ENCODE data around the gene MGAT5. TPM values are rescaled to one million over a fixed set of nuclear protein-coding genes. Genes with fewer than 3 reads are reported as not detected.

Gene MGAT5
- total RNA-seq, 1 experiment from 2014 or later: 52.4 TPM

DNA sequence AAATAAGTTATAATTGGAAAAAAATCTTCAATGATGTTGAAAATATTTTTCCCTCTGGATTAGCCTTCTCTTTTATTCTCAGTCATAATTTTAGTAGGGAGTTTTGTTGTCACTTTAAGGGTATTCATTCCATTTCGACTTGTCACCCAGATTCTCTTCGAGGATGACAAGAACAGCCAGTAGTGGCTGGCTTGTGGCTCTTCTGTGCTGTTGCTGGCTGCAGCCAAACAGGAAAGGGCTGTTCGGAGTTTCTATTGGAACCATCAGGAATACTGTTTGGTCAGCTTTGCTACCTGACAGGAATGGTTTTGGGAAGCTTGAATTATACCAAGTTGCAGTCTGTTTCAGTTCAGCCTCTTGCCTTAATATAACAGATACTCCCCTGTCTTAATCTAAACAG is 41.6 kb downstream of the MGAT5 start (continued):
- TF ChIP-seq PRDM15 (CRISPR knock-in tag; IDR thresholded peaks at IDR 0.05) (no peak), TCF7 (CRISPR knock-in tag; IDR thresholded peaks at IDR 0.05; ENCODE audit: low read depth) (no peak), MLX (CRISPR knock-in tag; IDR thresholded peaks at IDR 0.05) (no peak), ELF4 (CRISPR knock-in tag; IDR thresholded peaks at IDR 0.05; ENCODE audit: low read depth) (no peak), ZNF396 (CRISPR knock-in tag; IDR thresholded peaks at IDR 0.05; ENCODE audit: borderline replicate concordance) (no peak), EMX1 (CRISPR knock-in tag; IDR thresholded peaks at IDR 0.05) (no peak), SP1 (CRISPR knock-in tag; conservative IDR thresholded peaks at IDR 0.05) (no peak), ZNF416 (CRISPR knock-in tag; IDR thresholded peaks at IDR 0.05) (no peak), ZBTB21 (CRISPR knock-in tag; IDR thresholded peaks at IDR 0.05; ENCODE audit: borderline replicate concordance) (no peak), CREB1 (CRISPR knock-in tag; IDR thresholded peaks at IDR 0.05) (no peak)
- TF ChIP-seq, protein P1, sequence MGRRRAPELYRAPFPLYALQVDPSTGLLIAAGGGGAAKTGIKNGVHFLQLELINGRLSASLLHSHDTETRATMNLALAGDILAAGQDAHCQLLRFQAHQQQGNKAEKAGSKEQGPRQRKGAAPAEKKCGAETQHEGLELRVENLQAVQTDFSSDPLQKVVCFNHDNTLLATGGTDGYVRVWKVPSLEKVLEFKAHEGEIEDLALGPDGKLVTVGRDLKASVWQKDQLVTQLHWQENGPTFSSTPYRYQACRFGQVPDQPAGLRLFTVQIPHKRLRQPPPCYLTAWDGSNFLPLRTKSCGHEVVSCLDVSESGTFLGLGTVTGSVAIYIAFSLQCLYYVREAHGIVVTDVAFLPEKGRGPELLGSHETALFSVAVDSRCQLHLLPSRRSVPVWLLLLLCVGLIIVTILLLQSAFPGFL (CRISPR knock-in tag; IDR thresholded peaks at IDR 0.05; ENCODE audit: borderline replicate concordance): no peak
- TF ChIP-seq, protein P2, sequence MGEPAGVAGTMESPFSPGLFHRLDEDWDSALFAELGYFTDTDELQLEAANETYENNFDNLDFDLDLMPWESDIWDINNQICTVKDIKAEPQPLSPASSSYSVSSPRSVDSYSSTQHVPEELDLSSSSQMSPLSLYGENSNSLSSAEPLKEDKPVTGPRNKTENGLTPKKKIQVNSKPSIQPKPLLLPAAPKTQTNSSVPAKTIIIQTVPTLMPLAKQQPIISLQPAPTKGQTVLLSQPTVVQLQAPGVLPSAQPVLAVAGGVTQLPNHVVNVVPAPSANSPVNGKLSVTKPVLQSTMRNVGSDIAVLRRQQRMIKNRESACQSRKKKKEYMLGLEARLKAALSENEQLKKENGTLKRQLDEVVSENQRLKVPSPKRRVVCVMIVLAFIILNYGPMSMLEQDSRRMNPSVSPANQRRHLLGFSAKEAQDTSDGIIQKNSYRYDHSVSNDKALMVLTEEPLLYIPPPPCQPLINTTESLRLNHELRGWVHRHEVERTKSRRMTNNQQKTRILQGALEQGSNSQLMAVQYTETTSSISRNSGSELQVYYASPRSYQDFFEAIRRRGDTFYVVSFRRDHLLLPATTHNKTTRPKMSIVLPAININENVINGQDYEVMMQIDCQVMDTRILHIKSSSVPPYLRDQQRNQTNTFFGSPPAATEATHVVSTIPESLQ (CRISPR knock-in tag; IDR thresholded peaks at IDR 0.05): no peak

DNA sequence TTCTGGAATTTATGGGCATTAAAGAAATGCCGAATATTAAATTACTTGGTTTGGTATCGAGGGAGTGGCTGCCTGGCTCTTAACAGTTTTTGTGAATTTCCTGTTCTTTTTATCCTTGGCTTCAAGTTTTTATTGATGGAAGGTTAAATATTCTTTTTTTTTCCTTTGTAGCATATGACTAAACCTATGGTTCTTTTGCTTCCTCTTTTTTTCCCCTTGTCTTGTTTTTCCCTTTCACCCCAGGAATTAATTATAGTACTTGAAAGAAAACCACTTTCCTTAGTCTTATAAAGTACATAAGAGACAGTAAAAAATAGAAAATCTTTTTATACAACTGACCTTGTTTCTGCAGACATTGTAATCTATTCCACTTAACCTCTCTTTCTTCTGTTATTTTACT is 42.4 kb downstream of the MGAT5 start:
- no peak overlapping the region for H3K4me3 Mint-ChIP-seq
- DNase-seq (ENCODE audit: low spot score): no peak
- H3K27me3 Mint-ChIP-seq (ENCODE audit: low read depth): no peaks in the 10 kb centered on the region
- H3K4me1 Mint-ChIP-seq: peaks cover 17% of the 10 kb centered on the region
- no peak overlapping the region for H3K27ac Mint-ChIP-seq
- CTCF ChIA-PET: interaction anchor here (1.2 kb wide), 1 partner anchor 115 kb away, joined by 3 read pairs; no protein-coding TSS in a partner anchor
- ATAC-seq: no peak
- H3K36me3 Mint-ChIP-seq: no peaks in the 10 kb centered on the region
- TF ChIP-seq NR1H2 (CRISPR knock-in tag; IDR thresholded peaks at IDR 0.05) (no peak), ZNF138 (CRISPR knock-in tag; conservative IDR thresholded peaks at IDR 0.05) (no peak), TCF7 (CRISPR knock-in tag; IDR thresholded peaks at IDR 0.05; ENCODE audit: low read depth) (no peak), ZNF232 (CRISPR knock-in tag; IDR thresholded peaks at IDR 0.05) (no peak)
- TF ChIP-seq, protein P3, sequence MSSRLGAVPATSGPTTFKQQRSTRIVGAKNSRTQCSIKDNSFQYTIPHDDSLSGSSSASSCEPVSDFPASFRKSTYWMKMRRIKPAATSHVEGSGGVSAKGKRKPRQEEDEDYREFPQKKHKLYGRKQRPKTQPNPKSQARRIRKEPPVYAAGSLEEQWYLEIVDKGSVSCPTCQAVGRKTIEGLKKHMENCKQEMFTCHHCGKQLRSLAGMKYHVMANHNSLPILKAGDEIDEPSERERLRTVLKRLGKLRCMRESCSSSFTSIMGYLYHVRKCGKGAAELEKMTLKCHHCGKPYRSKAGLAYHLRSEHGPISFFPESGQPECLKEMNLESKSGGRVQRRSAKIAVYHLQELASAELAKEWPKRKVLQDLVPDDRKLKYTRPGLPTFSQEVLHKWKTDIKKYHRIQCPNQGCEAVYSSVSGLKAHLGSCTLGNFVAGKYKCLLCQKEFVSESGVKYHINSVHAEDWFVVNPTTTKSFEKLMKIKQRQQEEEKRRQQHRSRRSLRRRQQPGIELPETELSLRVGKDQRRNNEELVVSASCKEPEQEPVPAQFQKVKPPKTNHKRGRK (CRISPR knock-in tag; IDR thresholded peaks at IDR 0.05; ENCODE audit: borderline replicate concordance): no peak
- no peaks in the 10 kb centered on the region for H3K9me3 Mint-ChIP-seq
- POLR2A ChIA-PET: no interaction called here
